Stomach (tissue), 4 donors: ENCODE data around the gene RAB6B.

Source experiments
- EP300 ChIP-seq: sonication (generic); formaldehyde crosslinking; IDR thresholded peaks from one replicate; pipeline ENCODE4 v1.6.1; 2017; ENCODE audit warnings: antibody characterized with exemption
- POLR2A ChIP-seq, 4 donors: fragments of 450-650 bp; IDR thresholded peaks; one replicate each; pipeline ENCODE4 v1.6.1; 2016; ENCODE audit warnings: antibody characterized with exemption in 4 of 4, control low read depth in 2 of 4, mild to moderate bottlenecking in 1 of 4, moderate library complexity in 1 of 4
- POLR2AphosphoS5 ChIP-seq, 3 donors: sonication (generic); formaldehyde crosslinking; IDR thresholded peaks; one replicate each; pipeline ENCODE4 v1.6.1; 2016; ENCODE audit warnings: antibody characterized with exemption in 3 of 3
- TF ChIP-seq, protein P1 (sequence below), 7 experiments: fragments of 450-650 bp in 4 of 7; fragments of 200-600 bp in 3 of 7; sonication (generic) in 3 of 7; IDR thresholded peaks; one replicate each; pipeline ENCODE4 v1.5.1; 2016 to 2019; ENCODE audit warnings: antibody characterized with exemption in 7 of 7, control low read depth in 2 of 7, mild to moderate bottlenecking in 1 of 7

DNA sequence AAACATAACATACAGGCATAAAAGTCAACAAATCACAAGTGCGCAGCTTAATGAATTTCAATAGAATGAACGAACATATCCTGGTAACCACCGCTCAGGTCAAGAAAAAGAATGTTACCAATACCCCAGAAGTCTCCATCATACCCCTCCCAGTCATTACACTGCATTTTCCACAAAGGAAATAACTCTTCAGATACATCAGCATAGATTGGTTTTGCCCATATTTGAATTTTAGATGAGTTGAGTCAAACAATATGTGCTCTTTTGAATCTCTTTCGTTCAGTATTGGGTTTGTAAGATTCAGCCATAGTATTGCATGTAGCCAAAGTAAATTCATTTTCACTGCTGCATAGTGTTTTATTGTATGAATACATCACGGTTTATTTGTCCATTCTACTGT is 6.2 kb upstream of the RAB6B start:
- TF ChIP-seq, protein P1, sequence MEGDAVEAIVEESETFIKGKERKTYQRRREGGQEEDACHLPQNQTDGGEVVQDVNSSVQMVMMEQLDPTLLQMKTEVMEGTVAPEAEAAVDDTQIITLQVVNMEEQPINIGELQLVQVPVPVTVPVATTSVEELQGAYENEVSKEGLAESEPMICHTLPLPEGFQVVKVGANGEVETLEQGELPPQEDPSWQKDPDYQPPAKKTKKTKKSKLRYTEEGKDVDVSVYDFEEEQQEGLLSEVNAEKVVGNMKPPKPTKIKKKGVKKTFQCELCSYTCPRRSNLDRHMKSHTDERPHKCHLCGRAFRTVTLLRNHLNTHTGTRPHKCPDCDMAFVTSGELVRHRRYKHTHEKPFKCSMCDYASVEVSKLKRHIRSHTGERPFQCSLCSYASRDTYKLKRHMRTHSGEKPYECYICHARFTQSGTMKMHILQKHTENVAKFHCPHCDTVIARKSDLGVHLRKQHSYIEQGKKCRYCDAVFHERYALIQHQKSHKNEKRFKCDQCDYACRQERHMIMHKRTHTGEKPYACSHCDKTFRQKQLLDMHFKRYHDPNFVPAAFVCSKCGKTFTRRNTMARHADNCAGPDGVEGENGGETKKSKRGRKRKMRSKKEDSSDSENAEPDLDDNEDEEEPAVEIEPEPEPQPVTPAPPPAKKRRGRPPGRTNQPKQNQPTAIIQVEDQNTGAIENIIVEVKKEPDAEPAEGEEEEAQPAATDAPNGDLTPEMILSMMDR (IDR thresholded peaks at IDR 0.05): no peak
- TF ChIP-seq POLR2A (IDR thresholded peaks at IDR 0.05) (no peak), POLR2AphosphoS5 (IDR thresholded peaks at IDR 0.05) (no peak), EP300 (no peak)
